Keratinocyte (primary cell): ENCODE data around the gene APP. TPM values are rescaled to one million over a fixed set of nuclear protein-coding genes. Genes with fewer than 3 reads are reported as not detected.

Experiments used
- DNase-seq: peaks from one replicate; pipeline ENCODE4 v3.0.0-alpha.2; 2011; ENCODE audit warnings: low read depth, missing footprints, low spot score
- FAIRE-seq: peaks from 2 replicates; lab custom pipeline; 2011; peaks lifted over from hg19 to GRCh38; lab: Jason Lieb, UNC
- H2AFZ ChIP-seq: 2 replicates; pipeline ENCODE4 v1.6.0; 2012; ENCODE audit warnings: low read length, control low read depth, inconsistent platforms; ENCODE audit not compliant: control insufficient read depth
- H3K27ac ChIP-seq: 2 replicates; pipeline ENCODE4 v1.5.1; 2011; ENCODE audit warnings: low read length; ENCODE audit not compliant: control insufficient read depth, insufficient read depth
- H3K27me3 ChIP-seq: 3 replicates; pipeline ENCODE4 v1.6.0; 2011; ENCODE audit warnings: low read length; ENCODE audit not compliant: control insufficient read depth, insufficient read depth; ENCODE audit errors: extremely low read depth
- H3K36me3 ChIP-seq, 2 experiments: 2 replicates in 1 of 2; 3 replicates in 1 of 2; pipeline ENCODE4 v1.5.1; 2011; ENCODE audit warnings: low read length in 2 of 2, mild to moderate bottlenecking in 1 of 2; ENCODE audit not compliant: control insufficient read depth in 2 of 2, insufficient read depth in 2 of 2; ENCODE audit errors: extremely low read depth in 1 of 2
- H3K4me1 ChIP-seq: 3 replicates; pipeline ENCODE4 v1.5.1; 2011; ENCODE audit warnings: low read length; ENCODE audit not compliant: control insufficient read depth, insufficient read depth; ENCODE audit errors: extremely low read depth
- H3K4me2 ChIP-seq: 3 replicates; pipeline ENCODE4 v1.6.0; 2011; ENCODE audit warnings: low read depth, low read length; ENCODE audit not compliant: control insufficient read depth, insufficient read depth; ENCODE audit errors: extremely low read depth
- H3K4me3 ChIP-seq, 3 experiments: fragments of 200-600 bp in 1 of 3; sonication (generic) in 1 of 3; 2 replicates in 2 of 3; 3 replicates in 1 of 3; pipeline ENCODE4 v1.5.1; 2011 to 2016; ENCODE audit warnings: low read length in 3 of 3, mild to moderate bottlenecking in 3 of 3, control low read depth in 2 of 3, inconsistent platforms in 1 of 3, low read depth in 1 of 3, mixed read lengths in 1 of 3, mixed run types in 1 of 3, moderate library complexity in 1 of 3; ENCODE audit not compliant: control insufficient read depth in 2 of 3, insufficient read depth in 2 of 3; ENCODE audit errors: extremely low read depth in 1 of 3
- H3K79me2 ChIP-seq: 2 replicates; pipeline ENCODE4 v1.6.0; 2012; ENCODE audit warnings: low read length; ENCODE audit not compliant: control insufficient read depth, insufficient read depth
- H3K9ac ChIP-seq: 3 replicates; pipeline ENCODE4 v1.6.0; 2011; ENCODE audit warnings: low read length; ENCODE audit not compliant: control insufficient read depth, insufficient read depth; ENCODE audit errors: extremely low read depth
- H3K9me1 ChIP-seq: 3 replicates; pipeline ENCODE4 v1.6.0; 2011; ENCODE audit warnings: low read length; ENCODE audit not compliant: control insufficient read depth, insufficient read depth; ENCODE audit errors: extremely low read depth
- H3K9me3 ChIP-seq: 2 replicates; pipeline ENCODE4 v1.5.1; 2012; ENCODE audit warnings: low read depth, low read length; ENCODE audit not compliant: control insufficient read depth
- H4K20me1 ChIP-seq: 3 replicates; pipeline ENCODE4 v1.6.0; 2011; ENCODE audit warnings: low read length; ENCODE audit not compliant: control insufficient read depth, insufficient read depth; ENCODE audit errors: extremely low read depth
- EZH2 ChIP-seq: IDR thresholded peaks from one replicate; pipeline ENCODE4 v1.6.1; 2012; ENCODE audit warnings: inconsistent platforms, mild to moderate bottlenecking, low read length, moderate library complexity
- dilution Hi-C: fragments of 300-500 bp; cut with MboI; formaldehyde crosslinking; loops from one replicate; pipeline ENCODE4 v1.7.0; 2020; ENCODE audit warnings: low sequenced_read_pairs; ENCODE audit not compliant: extremely low pct_ligation_motif_present
- polyA plus RNA-seq, 5 experiments: library from polyadenylated mRNA; depleted of rRNA in 3 of 5; stranded (reverse) in 3 of 5; stranded (forward) in 1 of 5; unstranded in 1 of 5; fragments of >200 nt; gene quantifications; 1 replicate in 1 of 5; 2 replicates in 3 of 5; 3 replicates in 1 of 5; pipeline versions ENCODE4 v1.2.1 to v1.2.3, GENCODE V29; 2011 to 2012; ENCODE audit warnings: missing spikeins in 2 of 5, low read depth in 1 of 5, low replicate concordance in 1 of 5
- TF ChIP-seq, protein P1 (sequence below), 3 experiments: IDR thresholded peaks in 1 of 3; conservative IDR thresholded peaks in 1 of 3; optimal IDR thresholded peaks in 1 of 3; 2 replicates in 2 of 3; 3 replicates in 1 of 3; pipeline versions ENCODE3 to v1.5.1; 2011; ENCODE audit warnings: low read length in 3 of 3, mild to moderate bottlenecking in 3 of 3, moderate library complexity in 2 of 3, control low read depth in 1 of 3, inconsistent platforms in 1 of 3; ENCODE audit not compliant: insufficient read depth in 2 of 3; ENCODE audit errors: extremely low read depth in 1 of 3

The APP gene
- polyA plus RNA-seq, 1 donor (not counting 4 experiments of a cell fraction or from before 2014, with no cell fraction given), result 1,015 TPM

DNA sequence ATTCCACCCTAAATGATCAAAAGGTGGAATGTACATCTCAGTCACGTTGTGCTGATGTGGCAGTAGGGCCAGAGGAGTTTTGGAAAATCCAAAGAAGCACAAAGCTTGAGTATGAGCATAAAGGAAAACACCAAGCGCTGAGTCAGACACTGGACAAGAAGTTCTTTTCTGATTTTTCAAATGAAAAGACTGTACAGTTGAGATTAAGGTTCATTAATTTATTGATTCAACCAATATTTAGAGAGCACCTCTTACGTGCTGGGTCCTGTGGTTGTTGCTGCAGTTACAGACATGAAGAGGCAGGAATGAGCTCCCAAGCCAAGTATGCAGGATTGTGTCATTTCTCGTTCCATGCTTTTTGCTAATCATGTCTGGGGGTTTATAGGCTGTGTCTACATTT is 28.9 kb upstream of the APP start:
- Histone ChIP-seq H3K36me3 (no peaks in the 10 kb centered on the region), H4K20me1 (no peaks in the 10 kb centered on the region), H3K4me1 (peaks cover 16% of the 10 kb centered on the region), H3K4me3 (peak overlapping the region in 2 of 3 experiments; percentile 48 to 50), H3K9me1 (no peaks in the 10 kb centered on the region), H3K9me3 (no peaks in the 10 kb centered on the region), H3K27me3 (no peaks in the 10 kb centered on the region), H2AFZ (peak overlapping the region; percentile 87), H3K4me2 (peak overlapping the region; percentile 85), H3K79me2 (no peaks in the 10 kb centered on the region), H3K9ac (peak overlapping the region; percentile 67), H3K27ac (peak overlapping the region; percentile 86)
- no peak for TF ChIP-seq EZH2
- TF ChIP-seq, protein P1, sequence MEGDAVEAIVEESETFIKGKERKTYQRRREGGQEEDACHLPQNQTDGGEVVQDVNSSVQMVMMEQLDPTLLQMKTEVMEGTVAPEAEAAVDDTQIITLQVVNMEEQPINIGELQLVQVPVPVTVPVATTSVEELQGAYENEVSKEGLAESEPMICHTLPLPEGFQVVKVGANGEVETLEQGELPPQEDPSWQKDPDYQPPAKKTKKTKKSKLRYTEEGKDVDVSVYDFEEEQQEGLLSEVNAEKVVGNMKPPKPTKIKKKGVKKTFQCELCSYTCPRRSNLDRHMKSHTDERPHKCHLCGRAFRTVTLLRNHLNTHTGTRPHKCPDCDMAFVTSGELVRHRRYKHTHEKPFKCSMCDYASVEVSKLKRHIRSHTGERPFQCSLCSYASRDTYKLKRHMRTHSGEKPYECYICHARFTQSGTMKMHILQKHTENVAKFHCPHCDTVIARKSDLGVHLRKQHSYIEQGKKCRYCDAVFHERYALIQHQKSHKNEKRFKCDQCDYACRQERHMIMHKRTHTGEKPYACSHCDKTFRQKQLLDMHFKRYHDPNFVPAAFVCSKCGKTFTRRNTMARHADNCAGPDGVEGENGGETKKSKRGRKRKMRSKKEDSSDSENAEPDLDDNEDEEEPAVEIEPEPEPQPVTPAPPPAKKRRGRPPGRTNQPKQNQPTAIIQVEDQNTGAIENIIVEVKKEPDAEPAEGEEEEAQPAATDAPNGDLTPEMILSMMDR (optimal IDR thresholded peaks at IDR 0.05 in 1 of 3, IDR thresholded peaks at IDR 0.05 in 1 of 3, conservative IDR thresholded peaks at IDR 0.05 in 1 of 3; ENCODE audit: extremely low read depth in 1 of 3, insufficient read depth in 2 of 3, low read length in 3 of 3), result no peak
- DNase-seq (peak; percentile 53), FAIRE-seq (peak; percentile 97)
- dilution Hi-C loops, result no loop called here

DNA sequence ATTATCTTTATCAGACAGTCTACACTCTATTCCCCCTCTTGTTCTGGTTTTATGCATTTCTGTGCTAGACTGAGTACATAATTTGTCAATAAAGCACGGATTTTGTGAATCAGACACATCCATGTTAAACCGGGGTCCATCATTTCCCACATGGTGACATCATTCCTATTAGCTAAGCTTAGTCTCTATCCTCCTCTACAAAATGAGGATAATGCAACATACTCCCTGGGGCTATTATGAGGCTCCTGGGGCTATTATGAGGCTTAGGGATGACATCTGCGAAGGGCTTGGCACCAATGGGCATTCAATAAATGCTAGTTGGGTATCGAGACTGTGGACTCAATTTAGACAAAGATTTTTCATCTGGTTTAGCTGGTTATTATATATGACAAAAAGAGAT is 25.1 kb upstream of the APP start:
- no peak overlapping the region for H3K4me3 ChIP-seq
- FAIRE-seq (peak; percentile 36), DNase-seq (no peak)
- H3K9me3 ChIP-seq, result no peaks in the 10 kb centered on the region
- H3K9me1 ChIP-seq, result no peaks in the 10 kb centered on the region
- H2AFZ ChIP-seq, result no peak overlapping the region
- no peaks in the 10 kb centered on the region for H3K36me3 ChIP-seq
- no peaks in the 10 kb centered on the region for H3K79me2 ChIP-seq
- H3K4me2 ChIP-seq, result no peak overlapping the region
- peaks cover 16% of the 10 kb centered on the region for H3K4me1 ChIP-seq
- no peak overlapping the region for H3K9ac ChIP-seq
- H3K27me3 ChIP-seq, result no peaks in the 10 kb centered on the region
- TF ChIP-seq, protein P1 (optimal IDR thresholded peaks at IDR 0.05 in 1 of 3, IDR thresholded peaks at IDR 0.05 in 1 of 3, conservative IDR thresholded peaks at IDR 0.05 in 1 of 3; ENCODE audit: extremely low read depth in 1 of 3, insufficient read depth in 2 of 3, low read length in 3 of 3), result no peak
- TF ChIP-seq EZH2, result no peak
- dilution Hi-C loops, result no loop called here
- no peak overlapping the region for H3K27ac ChIP-seq
- no peaks in the 10 kb centered on the region for H4K20me1 ChIP-seq
